ENCODE measurements around the gene NGB. TPM values are rescaled to one million over a fixed set of nuclear protein-coding genes. Genes with fewer than 3 reads are reported as not detected.

The NGB gene
- total RNA-seq, 4 donors from 2014 or later, result not detected

GRCh38 chr14:77276295-77276935, 5.4 kb upstream of the NGB start:
- DNase-seq (ENCODE audit: low spot score in 2 of 2), result no peak
- Histone ChIP-seq H3K4me1 (no peaks in the 10 kb centered on the region), H3K36me3 (peaks cover 0 to 82% (median 5%) of the 10 kb centered on the region in 3 donors)

GRCh38 chr14:77275601-77276017, 4.6 kb upstream of the NGB start:
- Histone ChIP-seq H3K9me3 (peaks cover 0 to 6% (median 0%) of the 10 kb centered on the region in 4 donors), H3K36me3 (peaks cover 0 to 74% (median 5%) of the 10 kb centered on the region in 3 donors), H3K4me1 (peaks cover 0 to 6% (median 0%) of the 10 kb centered on the region in 4 donors), H3K27ac (no peak overlapping the region), H3K27me3 (peaks cover 0 to 21% of the 10 kb centered on the region in 2 donors), H3K4me3 (no peak overlapping the region)
- WGBS, 2 donors, result 45 to 48% methylated on average over 8 of the region's 8 CpGs
- TF ChIP-seq EP300 (IDR thresholded peaks at IDR 0.05) (no peak), CTCF (IDR thresholded peaks at IDR 0.05) (no peak), POLR2A (IDR thresholded peaks at IDR 0.05) (no peak)
- DNase-seq (ENCODE audit: low spot score in 2 of 2), result no peak

More at GRCh38 chr14:77276295-77276935, 5.4 kb upstream of the NGB start:
- TF ChIP-seq EP300 (IDR thresholded peaks at IDR 0.05) (no peak), POLR2A (IDR thresholded peaks at IDR 0.05) (no peak), CTCF (IDR thresholded peaks at IDR 0.05) (no peak)
- 83 to 89% methylated on average over 15 of the region's 15 CpGs for WGBS, 2 donors
- Histone ChIP-seq H3K27ac (no peak overlapping the region), H3K4me3 (no peak overlapping the region), H3K9me3 (peaks cover 0 to 6% (median 0%) of the 10 kb centered on the region in 4 donors), H3K27me3 (peaks cover 0 to 13% of the 10 kb centered on the region in 2 donors)

GRCh38 chr14:77275041-77275580, 4.1 kb upstream of the NGB start:
- no peak for DNase-seq (ENCODE audit: low spot score in 2 of 2)
- TF ChIP-seq POLR2A (IDR thresholded peaks at IDR 0.05), result no peak
- no peak for TF ChIP-seq CTCF (IDR thresholded peaks at IDR 0.05)
- H3K36me3 ChIP-seq, result peaks cover 0 to 69% (median 5%) of the 10 kb centered on the region in 3 donors
- H3K27me3 ChIP-seq, result peaks cover 0 to 26% of the 10 kb centered on the region in 2 donors
- WGBS, 2 donors, result 71 to 76% methylated on average over 5 of the region's 5 CpGs
- peaks cover 0 to 6% (median 0%) of the 10 kb centered on the region in 4 donors for H3K9me3 ChIP-seq
- H3K27ac ChIP-seq, result no peak overlapping the region
- no peak overlapping the region for H3K4me3 ChIP-seq
- peaks cover 0 to 10% (median 0%) of the 10 kb centered on the region in 4 donors for H3K4me1 ChIP-seq

GRCh38 chr14:77273796-77274195, 2.8 kb upstream of the NGB start:
- Histone ChIP-seq H3K27ac (no peak overlapping the region), H3K27me3 (peaks cover 0 to 37% of the 10 kb centered on the region in 2 donors), H3K4me3 (no peak overlapping the region), H3K9me3 (peaks cover 0 to 7% (median 0%) of the 10 kb centered on the region in 4 donors), H3K4me1 (peaks cover 0 to 10% (median 0%) of the 10 kb centered on the region in 4 donors), H3K36me3 (peaks cover 0 to 56% (median 5%) of the 10 kb centered on the region in 3 donors)
- TF ChIP-seq POLR2A (IDR thresholded peaks at IDR 0.05) (no peak), CTCF (IDR thresholded peaks at IDR 0.05) (no peak), EP300 (IDR thresholded peaks at IDR 0.05) (no peak)
- 80 to 89% methylated on average over 4 of the region's 4 CpGs for WGBS, 2 donors
- no peak for DNase-seq (ENCODE audit: low spot score in 2 of 2)

DNA sequence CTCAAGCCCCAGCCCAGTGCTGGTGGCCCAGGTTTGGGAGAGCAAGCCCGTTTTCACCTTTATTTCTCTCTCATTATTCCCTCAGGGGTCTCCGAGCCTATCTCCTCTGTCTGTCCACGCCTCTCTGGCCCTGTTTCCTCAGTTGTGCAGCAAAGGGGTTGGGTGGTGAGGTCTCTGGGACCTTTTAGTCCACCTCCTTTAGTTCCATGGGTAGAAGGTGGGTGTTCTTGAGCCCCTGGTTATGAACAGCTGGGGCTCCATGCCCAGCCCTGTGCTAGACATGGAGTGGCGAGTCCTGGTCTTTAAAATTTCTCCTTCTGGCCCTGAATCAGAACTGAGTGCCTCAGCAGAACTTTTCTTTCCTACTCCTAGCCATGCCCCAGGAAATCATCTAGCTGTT, 1.3 kb upstream of the NGB start:
- DNase-seq (ENCODE audit: low spot score in 2 of 2), result no peak
- Histone ChIP-seq H3K36me3 (peaks cover 0 to 40% (median 0%) of the 10 kb centered on the region in 3 donors), H3K27me3 (peaks cover 0 to 52% of the 10 kb centered on the region in 2 donors), H3K9me3 (peaks cover 0 to 22% (median 2%) of the 10 kb centered on the region in 4 donors), H3K4me3 (no peak overlapping the region), H3K27ac (no peak overlapping the region), H3K4me1 (peaks cover 0 to 10% (median 0%) of the 10 kb centered on the region in 4 donors)
- TF ChIP-seq POLR2A (IDR thresholded peaks at IDR 0.05), result no peak
- no peak for TF ChIP-seq EP300 (IDR thresholded peaks at IDR 0.05)
- 76 to 78% methylated on average over 4 of the region's 4 CpGs for WGBS, 2 donors
